Measurements from ENCODE around the gene SYNPO.

DNA sequence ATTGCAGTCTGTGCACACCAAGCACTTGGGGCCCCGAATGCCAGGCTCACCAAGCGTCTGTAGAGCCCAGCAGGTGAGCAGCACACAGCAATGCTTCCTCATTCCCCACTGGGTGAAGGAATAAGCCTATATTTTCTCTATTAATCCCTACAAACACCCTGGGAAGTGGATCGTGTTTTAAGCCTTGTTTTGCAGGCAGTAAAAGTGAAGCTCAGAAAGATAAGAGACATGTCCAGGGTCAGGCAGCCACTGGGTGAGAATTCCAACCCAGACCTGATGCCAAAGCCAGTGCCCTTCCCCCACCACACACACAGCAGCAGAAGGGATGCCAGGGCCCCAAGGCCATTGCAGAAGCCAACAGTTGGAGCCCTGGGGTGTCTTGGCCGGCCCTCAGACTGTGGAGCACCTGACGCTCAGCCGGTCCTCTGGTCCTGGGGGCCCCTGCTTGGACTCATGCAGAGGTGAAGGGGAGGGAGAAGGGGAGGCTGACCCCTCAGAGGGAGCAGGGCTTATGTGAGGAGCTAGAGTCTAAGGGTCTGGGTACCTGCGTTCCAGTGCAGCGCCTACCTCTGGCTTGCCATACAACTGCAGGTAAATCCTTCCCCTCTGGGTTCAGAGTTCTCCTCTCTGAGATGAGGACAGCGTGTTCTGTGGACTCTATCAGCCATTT is 26.3 kb upstream of the SYNPO start:
- TF ChIP-seq, protein P1, sequence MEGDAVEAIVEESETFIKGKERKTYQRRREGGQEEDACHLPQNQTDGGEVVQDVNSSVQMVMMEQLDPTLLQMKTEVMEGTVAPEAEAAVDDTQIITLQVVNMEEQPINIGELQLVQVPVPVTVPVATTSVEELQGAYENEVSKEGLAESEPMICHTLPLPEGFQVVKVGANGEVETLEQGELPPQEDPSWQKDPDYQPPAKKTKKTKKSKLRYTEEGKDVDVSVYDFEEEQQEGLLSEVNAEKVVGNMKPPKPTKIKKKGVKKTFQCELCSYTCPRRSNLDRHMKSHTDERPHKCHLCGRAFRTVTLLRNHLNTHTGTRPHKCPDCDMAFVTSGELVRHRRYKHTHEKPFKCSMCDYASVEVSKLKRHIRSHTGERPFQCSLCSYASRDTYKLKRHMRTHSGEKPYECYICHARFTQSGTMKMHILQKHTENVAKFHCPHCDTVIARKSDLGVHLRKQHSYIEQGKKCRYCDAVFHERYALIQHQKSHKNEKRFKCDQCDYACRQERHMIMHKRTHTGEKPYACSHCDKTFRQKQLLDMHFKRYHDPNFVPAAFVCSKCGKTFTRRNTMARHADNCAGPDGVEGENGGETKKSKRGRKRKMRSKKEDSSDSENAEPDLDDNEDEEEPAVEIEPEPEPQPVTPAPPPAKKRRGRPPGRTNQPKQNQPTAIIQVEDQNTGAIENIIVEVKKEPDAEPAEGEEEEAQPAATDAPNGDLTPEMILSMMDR (IDR thresholded peaks at IDR 0.05; ENCODE audit: low read depth, low read length, poor library complexity, severe bottlenecking): peak; percentile 33
- TF ChIP-seq EZH2phosphoT487 (IDR thresholded peaks at IDR 0.05; ENCODE audit: borderline replicate concordance, low read length): no peak

Data from DOHH2 (cell line).